Stimulated activated naive CD4-positive, alpha-beta T cell treated with Interleukin-2 at 50 U/mL for 16 hours (primary cell): ENCODE data around the gene SPATA31A5.
"Not testable (repeated sequence)": the region's sequence is repeated elsewhere in the genome, so short reads cannot be mapped to it uniquely, and the experiment has no call there.

Source experiments
- DNase-seq: peaks from one replicate; lab custom pipeline; 2025; lab: John Stamatoyannopoulos, UW

Gene SPATA31A5

GRCh38 chr9:60914107-60914506 lies at the start of gene SPATA31A5:
Gene SPATA31A5 (plus strand): TSS chr9:60914407. CDS start chr9:60914436, 29 bp downstream.
- not testable (repeated sequence) for DNase-seq

- DNase-seq, result not testable (repeated sequence)
These were observed 48.8 kb downstream of the SPATA31A5 start for GRCh38 chr9:60962990-60963350.

- DNase-seq, result not testable (repeated sequence)
These were observed 52.2 kb downstream of the SPATA31A5 start for GRCh38 chr9:60966382-60966781.
